ENCODE measurements around the gene PCSK4. TPM values are rescaled to one million over a fixed set of nuclear protein-coding genes. Genes with fewer than 3 reads are reported as not detected.

PCSK4 gene
- total and polyA plus RNA-seq, 2 of the 4 experiments (the other 2 are of a cell fraction): 0.72 to 1.7 TPM

DNA sequence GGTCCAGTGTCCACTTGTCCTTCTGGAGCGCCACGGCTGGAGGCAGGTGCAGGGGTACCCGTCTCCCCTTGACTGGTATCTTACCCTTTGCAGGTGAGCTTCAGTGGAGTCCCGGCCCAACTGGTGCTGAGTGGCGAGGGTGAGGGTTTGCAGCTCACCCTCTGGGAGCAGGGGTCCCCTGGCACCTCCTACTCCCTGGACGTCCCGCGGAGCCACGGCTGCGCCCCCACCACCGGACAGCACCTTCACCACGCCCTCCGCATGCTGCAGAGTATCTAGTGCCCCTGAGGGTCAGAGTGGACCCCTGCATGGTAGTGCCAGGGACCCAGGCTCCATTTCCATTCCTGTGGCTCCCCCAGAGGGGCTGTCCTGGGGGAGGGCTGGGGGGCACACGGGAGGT, 44.8 kb upstream of the PCSK4 start:
- Histone ChIP-seq H2BK15ac (ENCODE audit: low read depth, low read length) (no peak overlapping the region), H3K4me2 (ENCODE audit: low read depth, low read length) (no peak overlapping the region), H3K9me3 (ENCODE audit: control insufficient read depth, insufficient read depth, low read length) (no peaks in the 10 kb centered on the region), H3K4ac (ENCODE audit: low read depth, low read length) (no peak overlapping the region), H2BK5ac (ENCODE audit: low read depth, low read length, poor library complexity, severe bottlenecking) (no peak overlapping the region), H3K9ac (ENCODE audit: low read depth, low read length) (no peak overlapping the region), H3K9me1 (ENCODE audit: insufficient read depth, low read length) (no peaks in the 10 kb centered on the region), H4K20me1 (ENCODE audit: insufficient read depth, low read length) (no peaks in the 10 kb centered on the region), H2AFZ (replicated peaks; ENCODE audit: low read length, poor library complexity) (no peak overlapping the region), H4K8ac (ENCODE audit: low read depth in 2 of 2, low read length in 2 of 2) (no peak overlapping the region), H3K18ac (ENCODE audit: low read depth, low read length) (no peak overlapping the region), H3K23ac (ENCODE audit: low read depth, low read length) (no peak overlapping the region), H4K5ac (ENCODE audit: low read depth, low read length) (no peak overlapping the region), H3K36me3 (ENCODE audit: control insufficient read depth, insufficient read depth, low read length) (no peaks in the 10 kb centered on the region), H2BK20ac (ENCODE audit: low read depth, low read length) (no peak overlapping the region), H3K27ac (ENCODE audit: insufficient read depth, low read length) (no peak overlapping the region), H3K56ac (ENCODE audit: extremely low read depth, insufficient read depth, low read length) (no peak overlapping the region), H3K4me1 (ENCODE audit: control insufficient read depth, insufficient read depth, low read length) (peaks cover 2% of the 10 kb centered on the region; the same call in 1 of the 2 replicates), H3K14ac (replicated peaks; ENCODE audit: low read depth, low read length) (no peak overlapping the region), H2AK9ac (replicated peaks; ENCODE audit: low read depth, low read length, poor library complexity) (no peak overlapping the region), H2AK5ac (ENCODE audit: low read depth, low read length) (no peak overlapping the region), H4K91ac (ENCODE audit: insufficient read depth, low read depth, low read length) (no peak overlapping the region), H3K4me3 (ENCODE audit: insufficient read depth, low read depth, low read length) (no peak overlapping the region), H3K27me3 (ENCODE audit: control insufficient read depth, insufficient read depth, low read length) (peaks cover 1% of the 10 kb centered on the region), H2BK120ac (ENCODE audit: low read depth, low read length) (no peak overlapping the region), H3K79me1 (ENCODE audit: low read depth in 1 of 2, low read length in 2 of 2) (no peaks in the 10 kb centered on the region)
- no TSS peak for BruUV-seq (replicated peaks)
- WGBS, 2 experiments (ENCODE audit: extremely low coverage in 2 of 2, insufficient read length in 1 of 2): 55% methylated on average over 2 of the region's 14 CpGs; no CpG with 5 or more reads in 1 of the 2 experiments
- ChIA-PET POLR2A (ENCODE audit: unreplicated experiment) (no interaction called here), CTCF (no interaction called here)
- dilution Hi-C loops (cut with HindIII; ENCODE audit: low sequenced_read_pairs, unreplicated experiment) (no loop called here), intact Hi-C loops (cut with micrococcal nuclease) (no loop called here), in situ Hi-C loops (cut with MboI; ENCODE audit: low sequenced_read_pairs) (loop anchor here (25.0 kb wide), 1 partner anchor 252 kb away; no protein-coding TSS in a partner anchor)
- DNase-seq: no peak
- TF ChIP-seq MXI1 (IDR thresholded peaks at IDR 0.05; ENCODE audit: borderline replicate concordance, low read depth, low read length) (no peak), MAFK (IDR thresholded peaks at IDR 0.05; ENCODE audit: low read depth, low read length) (no peak), CHD1 (IDR thresholded peaks at IDR 0.05; ENCODE audit: low read depth, low read length) (no peak)
- TF ChIP-seq, protein P1, sequence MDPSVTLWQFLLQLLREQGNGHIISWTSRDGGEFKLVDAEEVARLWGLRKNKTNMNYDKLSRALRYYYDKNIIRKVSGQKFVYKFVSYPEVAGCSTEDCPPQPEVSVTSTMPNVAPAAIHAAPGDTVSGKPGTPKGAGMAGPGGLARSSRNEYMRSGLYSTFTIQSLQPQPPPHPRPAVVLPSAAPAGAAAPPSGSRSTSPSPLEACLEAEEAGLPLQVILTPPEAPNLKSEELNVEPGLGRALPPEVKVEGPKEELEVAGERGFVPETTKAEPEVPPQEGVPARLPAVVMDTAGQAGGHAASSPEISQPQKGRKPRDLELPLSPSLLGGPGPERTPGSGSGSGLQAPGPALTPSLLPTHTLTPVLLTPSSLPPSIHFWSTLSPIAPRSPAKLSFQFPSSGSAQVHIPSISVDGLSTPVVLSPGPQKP (IDR thresholded peaks at IDR 0.05; ENCODE audit: borderline replicate concordance, low read depth, low read length): no peak
- ATAC-seq (ENCODE audit: low read depth): no peak

Measured in IMR-90 (cell line).